HepG2 (cell line): ENCODE results near the gene TRIO. TPM values are rescaled to one million over a fixed set of nuclear protein-coding genes. Genes with fewer than 3 reads are reported as not detected.

ENCODE experiments used
- ATAC-seq: fragments of 200-7000 bp; cut with Tn5 transposase; 3 replicates; pipeline ENCODE4 v1.9.1; 2020; ENCODE audit warnings: mild to moderate bottlenecking, moderate library complexity
- BruUV-seq: library from RNA; stranded (reverse); fragments of 400-500 nt; replicated peaks from 2 replicates; lab custom pipeline; 2021; lab: Mats Ljungman, UMichigan
- CTCF ChIA-PET: fragments of 300-600 bp; formaldehyde crosslinking; extraction: SDS; loops from one replicate; lab custom pipeline; 2021; ENCODE audit warnings: low total read pairs, inconsistent platforms, low intra/inter-chr PET ratio; lab: Yijun Ruan, JAX
- POLR2A ChIA-PET: fragments of 350-600 bp; sonication (Branson Sonifier 250); formaldehyde crosslinking; loops from one replicate; lab custom pipeline; 2020; ENCODE audit warnings: antibody characterized with exemption, inconsistent platforms; lab: Yijun Ruan, JAX
- DNase-seq: peaks from one replicate; pipeline ENCODE4 v3.0.0-alpha.2; 2015; ENCODE audit warnings: low spot score
- FAIRE-seq: peaks from 3 replicates; lab custom pipeline; 2011; peaks lifted over from hg19 to GRCh38; lab: Jason Lieb, UNC
- H2AFZ ChIP-seq: one replicate; pipeline ENCODE4 v1.6.1; 2011; ENCODE audit warnings: low read length, inconsistent platforms
- H3K27ac ChIP-seq: fragments of 300-600 bp; 3 replicates; pipeline ENCODE4 v1.8.0; 2011; ENCODE audit warnings: mixed run types, mild to moderate bottlenecking, mixed read lengths, low read length, inconsistent platforms; ENCODE audit not compliant: insufficient read depth; ENCODE audit errors: extremely low read length
- H3K27me3 ChIP-seq, 2 experiments: fragments of 200-600 bp in 1 of 2; 2 replicates in 1 of 2; 3 replicates in 1 of 2; pipeline versions ENCODE4 v1.6.0 to v1.8.0; 2011; ENCODE audit warnings: low read length in 2 of 2, mild to moderate bottlenecking in 2 of 2, moderate library complexity in 2 of 2, inconsistent platforms in 1 of 2; ENCODE audit not compliant: insufficient read depth in 2 of 2, control insufficient read depth in 1 of 2
- H3K36me3 ChIP-seq, 2 experiments: fragments of 200-600 bp in 1 of 2; replicated peaks in 1 of 2; 2 replicates in 1 of 2; 3 replicates in 1 of 2; pipeline versions ENCODE4 v1.5.1 to v1.8.0; 2011; ENCODE audit warnings: low read length in 2 of 2, inconsistent platforms in 1 of 2; ENCODE audit not compliant: insufficient read depth in 2 of 2, control insufficient read depth in 1 of 2
- H3K4me1 ChIP-seq: 2 replicates; pipeline ENCODE4 v1.5.1; 2012; ENCODE audit warnings: low read length, inconsistent platforms; ENCODE audit not compliant: insufficient read depth
- H3K4me2 ChIP-seq: 2 replicates; pipeline ENCODE4 v1.6.0; 2011; ENCODE audit warnings: low read depth, low read length, inconsistent platforms
- H3K4me3 ChIP-seq, 3 experiments: fragments of 200-600 bp in 1 of 3; sonication (generic), shearing (Covaris generic) in 1 of 3; replicated peaks in 1 of 3; 2 replicates each; pipeline ENCODE4 v1.5.1; 2011 to 2016; ENCODE audit warnings: low read length in 3 of 3, inconsistent platforms in 2 of 3, low read depth in 2 of 3, mild to moderate bottlenecking in 2 of 3, control low read depth in 1 of 3, mixed read lengths in 1 of 3; ENCODE audit not compliant: insufficient read depth in 1 of 3
- H3K79me2 ChIP-seq: one replicate; pipeline ENCODE4 v1.6.1; 2011; ENCODE audit warnings: low read length, inconsistent platforms; ENCODE audit not compliant: insufficient read depth
- H3K9ac ChIP-seq: 2 replicates; pipeline ENCODE4 v1.6.0; 2011; ENCODE audit warnings: mild to moderate bottlenecking, low read depth, low read length, inconsistent platforms; ENCODE audit not compliant: insufficient read depth
- H3K9me3 ChIP-seq: 2 replicates; pipeline ENCODE4 v1.5.1; 2012; ENCODE audit warnings: mild to moderate bottlenecking, low read length
- H4K20me1 ChIP-seq: 2 replicates; pipeline ENCODE4 v1.6.0; 2011; ENCODE audit warnings: inconsistent platforms, mild to moderate bottlenecking, low read length, moderate library complexity; ENCODE audit not compliant: insufficient read depth
- GPN1 ChIP-seq: sonication (generic); formaldehyde crosslinking; IDR thresholded peaks from 2 replicates; pipeline ENCODE4 v1.5.1; 2020; ENCODE audit warnings: missing genetic modification reagents, borderline replicate concordance
- HDAC1 ChIP-seq: sonication (generic); formaldehyde crosslinking; IDR thresholded peaks from 2 replicates; pipeline ENCODE4 v1.5.1; 2020; ENCODE audit warnings: mild to moderate bottlenecking, missing genetic modification reagents
- KDM1A ChIP-seq: IDR thresholded peaks from 2 replicates; pipeline ENCODE4 v1.6.1; 2016; ENCODE audit warnings: missing compliant biosample characterization
- MATR3 ChIP-seq: sonication (generic); formaldehyde crosslinking; IDR thresholded peaks from 2 replicates; pipeline ENCODE4 v1.4.0; 2020; ENCODE audit warnings: missing genetic modification reagents
- RNF219 ChIP-seq: sonication (generic); formaldehyde crosslinking; IDR thresholded peaks from 2 replicates; pipeline ENCODE4 v1.5.0; 2020; ENCODE audit warnings: mild to moderate bottlenecking, missing genetic modification reagents
- SAP130 ChIP-seq: IDR thresholded peaks from 2 replicates; pipeline ENCODE4 v1.6.1; 2016; ENCODE audit warnings: low read depth
- SCMH1 ChIP-seq: sonication (generic); formaldehyde crosslinking; IDR thresholded peaks from 2 replicates; pipeline ENCODE4 v1.9.0; 2021; ENCODE audit warnings: missing genetic modification reagents, mild to moderate bottlenecking, borderline replicate concordance
- SPEN ChIP-seq: sonication (generic); formaldehyde crosslinking; IDR thresholded peaks from 2 replicates; pipeline ENCODE4 v1.5.1; 2020; ENCODE audit warnings: low read depth, mild to moderate bottlenecking, missing genetic modification reagents
- TAF1 ChIP-seq: sonication (generic); formaldehyde crosslinking; IDR thresholded peaks from 2 replicates; pipeline ENCODE4 v1.4.0; 2020; ENCODE audit warnings: missing genetic modification reagents
- ZFP91 ChIP-seq: sonication (generic); formaldehyde crosslinking; IDR thresholded peaks from 2 replicates; pipeline ENCODE4 v1.9.0; 2022; ENCODE audit warnings: missing genetic modification reagents, mild to moderate bottlenecking, borderline replicate concordance
- ZIK1 ChIP-seq: sonication (generic); formaldehyde crosslinking; IDR thresholded peaks from 2 replicates; pipeline ENCODE4 v1.5.0; 2020; ENCODE audit warnings: mild to moderate bottlenecking, low read depth, missing genetic modification reagents, borderline replicate concordance
- ZNF329 ChIP-seq: sonication (generic); formaldehyde crosslinking; IDR thresholded peaks from 2 replicates; pipeline ENCODE4 v1.9.0; 2021; ENCODE audit warnings: low read depth, mild to moderate bottlenecking, missing genetic modification reagents
- ZNF552 ChIP-seq: sonication (generic); formaldehyde crosslinking; IDR thresholded peaks from 2 replicates; pipeline ENCODE4 v1.9.0; 2022; ENCODE audit warnings: missing genetic modification reagents, mild to moderate bottlenecking, borderline replicate concordance
- ZNF567 ChIP-seq: sonication (generic); formaldehyde crosslinking; IDR thresholded peaks from 2 replicates; pipeline ENCODE4 v1.8.1; 2023; ENCODE audit warnings: mild to moderate bottlenecking, missing genetic modification reagents, borderline replicate concordance
- ZNF574 ChIP-seq: sonication (generic); formaldehyde crosslinking; IDR thresholded peaks from 2 replicates; pipeline ENCODE4 v1.4.0; 2020; ENCODE audit warnings: missing genetic modification reagents
- ZNF674 ChIP-seq: sonication (generic); formaldehyde crosslinking; IDR thresholded peaks from 2 replicates; pipeline ENCODE4 v1.5.0; 2020; ENCODE audit warnings: low read depth, mild to moderate bottlenecking, missing genetic modification reagents
- ZNF737 ChIP-seq: sonication (generic); formaldehyde crosslinking; IDR thresholded peaks from 2 replicates; pipeline ENCODE4 v1.5.0; 2020; ENCODE audit warnings: missing genetic modification reagents, mild to moderate bottlenecking, borderline replicate concordance
- WGBS: methylation state at CpG from one replicate; pipeline ENCODE4 v1.1.6; 2017; ENCODE audit warnings: low lambda C conversion rate; 5-methylcytosine and 5-hydroxymethylcytosine counted together
- in situ Hi-C: cut with HindIII; loops from 2 replicates; pipeline ENCODE4 v1.10.0; 2017; ENCODE audit warnings: low pct_unique_long_range_greater_than_20kb; ENCODE audit not compliant: extremely low pct_ligation_motif_present
- intact Hi-C: fragments of 100-400 bp; cut with micrococcal nuclease; formaldehyde crosslinking; loops from one replicate; pipeline ENCODE4 v1.10.0; 2022; ENCODE audit not compliant: unreplicated experiment
- polyA plus RNA-seq, 8 experiments: library from polyadenylated mRNA; depleted of rRNA in 3 of 8; stranded (reverse) in 7 of 8; unstranded in 1 of 8; fragments of >200 nt; fragmentation: Illumina TruSeq in 4 of 8; extraction: Trizol in 4 of 8; gene quantifications; 2 replicates each; pipeline versions ENCODE4 v1.2.1 to v1.2.3, GENCODE V29; 2011 to 2016; ENCODE audit warnings: low read depth in 4 of 8, missing spikeins in 1 of 8, mixed read lengths in 1 of 8; ENCODE audit not compliant: insufficient read depth in 1 of 8
- total RNA-seq, 5 experiments: library from RNA; depleted of rRNA; stranded (reverse); fragments of >200 nt; fragmentation: Illumina TruSeq; extraction: Trizol; gene quantifications; 2 replicates each; pipeline ENCODE4 v1.2.3, GENCODE V29; 2016; ENCODE audit warnings: low read depth in 1 of 5

Gene TRIO
- total and polyA plus RNA-seq, 2 of the 13 experiments (the other 11 are each of a cell fraction or from before 2014, with no cell fraction given) = 45.2 to 45.9 TPM

GRCh38 chr5:14439087-14439871 lies 296.1 kb downstream of the TRIO start (continued):
- TF ChIP-seq RNF219 (CRISPR knock-in tag) = no peak

GRCh38 chr5:14440223-14440581 lies 297.1 kb downstream of the TRIO start:
- BruUV-seq = no TSS peak
- POLR2A ChIA-PET = no interaction called here
- TF ChIP-seq KDM1A (CRISPR knock-in tag) (no peak), SCMH1 (CRISPR knock-in tag) (no peak), MATR3 (CRISPR knock-in tag) (no peak), SAP130 (no peak), TAF1 (CRISPR knock-in tag) (no peak), GPN1 (no peak), HDAC1 (CRISPR knock-in tag) (no peak), SPEN (CRISPR knock-in tag) (no peak), ZNF552 (no peak), ZFP91 (CRISPR knock-in tag) (no peak), ZNF329 (CRISPR knock-in tag) (no peak), ZIK1 (CRISPR knock-in tag) (no peak), ZNF674 (CRISPR knock-in tag) (no peak), ZNF574 (CRISPR knock-in tag) (no peak), ZNF737 (CRISPR knock-in tag) (no peak), ZNF567 (no peak)

More at GRCh38 chr5:14440223-14440581, 297.1 kb downstream of the TRIO start:
- H3K9me3 ChIP-seq = no peaks in the 10 kb centered on the region
- no peak overlapping the region for H2AFZ ChIP-seq
- in situ Hi-C loops = no loop called here
- H3K79me2 ChIP-seq = no peaks in the 10 kb centered on the region
- WGBS = 97% methylated on average over 10 of the region's 10 CpGs
- DNase-seq = no peak
- no peak overlapping the region for H3K27ac ChIP-seq
- peaks cover 8 to 37% of the 10 kb centered on the region in 2 experiments; a peak in 4 of 5 replicates for H3K36me3 ChIP-seq
- intact Hi-C loops = no loop called here
- no peak for ATAC-seq
- no peak overlapping the region for H3K4me3 ChIP-seq
- H3K4me2 ChIP-seq = no peak overlapping the region
- CTCF ChIA-PET = no interaction called here
- H3K9ac ChIP-seq = no peak overlapping the region
- no peaks in the 10 kb centered on the region for H4K20me1 ChIP-seq
- no peaks in the 10 kb centered on the region for H3K27me3 ChIP-seq
- no peak for FAIRE-seq
- no peaks in the 10 kb centered on the region for H3K4me1 ChIP-seq
